Liver (tissue), 9 donors: Measurements from ENCODE around the gene UGT3A1. TPM values are rescaled to one million over a fixed set of nuclear protein-coding genes. Genes with fewer than 3 reads are reported as not detected.

Experiments
- DNase-seq: peaks from one replicate; pipeline ENCODE4 v3.0.0-alpha.2; 2017; ENCODE audit warnings: low spot score
- H3K27ac ChIP-seq, 2 donors: one replicate each; pipeline ENCODE4 v1.7.0; 2013; ENCODE audit warnings: inconsistent platforms in 2 of 2, low read length in 2 of 2, control low read depth in 1 of 2, low read depth in 1 of 2, mild to moderate bottlenecking in 1 of 2
- H3K27me3 ChIP-seq, 4 donors: one replicate each; pipeline versions ENCODE4 v1.6.1 to v1.7.0; 2013; ENCODE audit warnings: low read length in 3 of 4, inconsistent platforms in 1 of 4, mild to moderate bottlenecking in 1 of 4, moderate library complexity in 1 of 4; ENCODE audit not compliant: control insufficient read depth in 4 of 4, insufficient read depth in 4 of 4
- H3K36me3 ChIP-seq, 4 donors: one replicate each; pipeline versions ENCODE4 v1.6.1 to v1.7.0; 2013; ENCODE audit warnings: low read length in 3 of 4, mild to moderate bottlenecking in 3 of 4, low read depth in 1 of 4, moderate library complexity in 1 of 4; ENCODE audit not compliant: control insufficient read depth in 4 of 4, insufficient read depth in 3 of 4
- H3K4me1 ChIP-seq, 4 donors: one replicate each; pipeline versions ENCODE4 v1.6.1 to v1.7.0; 2013; ENCODE audit warnings: low read length in 3 of 4, mild to moderate bottlenecking in 3 of 4, moderate library complexity in 1 of 4; ENCODE audit not compliant: control insufficient read depth in 4 of 4, insufficient read depth in 4 of 4
- H3K4me3 ChIP-seq, 3 donors: one replicate each; pipeline versions ENCODE4 v1.6.1 to v1.7.0; 2013; ENCODE audit warnings: low read length in 3 of 3, control low read depth in 1 of 3, low read depth in 1 of 3, mild to moderate bottlenecking in 1 of 3
- H3K9ac ChIP-seq, 2 donors: one replicate each; pipeline ENCODE4 v1.7.0; 2013; ENCODE audit warnings: low read length in 2 of 2, mild to moderate bottlenecking in 2 of 2, moderate library complexity in 2 of 2, control low read depth in 1 of 2, low read depth in 1 of 2
- H3K9me3 ChIP-seq, 4 donors: one replicate each; pipeline versions ENCODE4 v1.6.1 to v1.7.0; 2013; ENCODE audit warnings: low read length in 3 of 4; ENCODE audit not compliant: control insufficient read depth in 4 of 4
- EGR1 ChIP-seq, 2 donors: IDR thresholded peaks; 2 replicates each; pipeline ENCODE4 v1.6.1; 2016 to 2018; ENCODE audit warnings: antibody characterized with exemption in 2 of 2, low read depth in 2 of 2
- FOXA1 ChIP-seq: IDR thresholded peaks from 2 replicates; pipeline ENCODE4 v1.6.1; 2016; ENCODE audit warnings: antibody characterized with exemption
- FOXA2 ChIP-seq: IDR thresholded peaks from 2 replicates; pipeline ENCODE4 v1.6.1; 2016; ENCODE audit warnings: antibody characterized with exemption
- GABPA ChIP-seq, 2 donors: IDR thresholded peaks in 1 of 2; conservative IDR thresholded peaks in 1 of 2; 2 replicates each; pipeline ENCODE4 v1.6.1; 2016; ENCODE audit warnings: antibody characterized with exemption in 2 of 2, mild to moderate bottlenecking in 1 of 2, moderate library complexity in 1 of 2
- HNF4A ChIP-seq, 2 donors: conservative IDR thresholded peaks; 2 replicates each; pipeline ENCODE4 v1.6.1; 2016; ENCODE audit warnings: antibody characterized with exemption in 2 of 2, mild to moderate bottlenecking in 2 of 2
- HNF4G ChIP-seq: IDR thresholded peaks from 2 replicates; pipeline ENCODE4 v1.6.1; 2016; ENCODE audit warnings: antibody characterized with exemption
- JUND ChIP-seq, 2 donors: IDR thresholded peaks; 2 replicates each; pipeline ENCODE4 v1.6.1; 2016; ENCODE audit warnings: antibody characterized with exemption in 2 of 2
- NR2F2 ChIP-seq: IDR thresholded peaks from 2 replicates; pipeline ENCODE4 v1.6.1; 2016; ENCODE audit warnings: antibody characterized with exemption
- RAD21 ChIP-seq, 2 donors: IDR thresholded peaks; 2 replicates each; pipeline ENCODE4 v1.6.1; 2016; ENCODE audit warnings: antibody characterized with exemption in 2 of 2, mild to moderate bottlenecking in 2 of 2
- RXRA ChIP-seq, 2 donors: IDR thresholded peaks; 2 replicates each; pipeline ENCODE4 v1.6.1; 2017 to 2018; ENCODE audit warnings: antibody characterized with exemption in 2 of 2, mild to moderate bottlenecking in 1 of 2
- TAF1 ChIP-seq: conservative IDR thresholded peaks from 2 replicates; pipeline ENCODE4 v1.6.1; 2016; ENCODE audit warnings: antibody characterized with exemption, mild to moderate bottlenecking
- YY1 ChIP-seq: IDR thresholded peaks from 2 replicates; pipeline ENCODE4 v1.6.1; 2016; ENCODE audit warnings: antibody characterized with exemption, mild to moderate bottlenecking
- WGBS: extraction: QIAGEN DNeasy Blood & Tissue Kit; methylation state at CpG from one replicate; pipeline ENCODE4 v1.1.7; 2013; 5-methylcytosine and 5-hydroxymethylcytosine counted together
- polyA plus RNA-seq, 2 donors: library from polyadenylated mRNA; stranded (reverse) in 1 of 2; unstranded in 1 of 2; fragments of 200-250 nt in 1 of 2; fragments of >200 nt in 1 of 2; fragmentation: Nextera tagmentation in 1 of 2; extraction: Ambion mirVana in 1 of 2; gene quantifications; one replicate each; pipeline versions ENCODE4 v1.2.1 to v1.2.3, GENCODE V29; 2013 to 2015
- total RNA-seq, 2 donors: library from RNA; depleted of rRNA; stranded (reverse); fragments of >200 nt; gene quantifications; one replicate each; pipeline ENCODE4 v1.2.3, GENCODE V29; 2014
- TF ChIP-seq, protein P1 (sequence below): IDR thresholded peaks from 2 replicates; pipeline ENCODE4 v1.6.1; 2016; ENCODE audit warnings: antibody characterized with exemption, mild to moderate bottlenecking
- TF ChIP-seq, protein P2 (sequence below): fragments of 150-350 bp; IDR thresholded peaks from 2 replicates; pipeline ENCODE4 v1.5.1; 2017; ENCODE audit warnings: improper control_type of control experiment, low read depth, low read length; ENCODE audit not compliant: missing input control
- TF ChIP-seq, protein P3 (sequence below): IDR thresholded peaks from 2 replicates; pipeline ENCODE4 v1.6.1; 2016; ENCODE audit warnings: antibody characterized with exemption
- TF ChIP-seq, protein P4 (sequence below): IDR thresholded peaks from 2 replicates; pipeline ENCODE4 v1.6.1; 2016; ENCODE audit warnings: antibody characterized with exemption
- TF ChIP-seq, protein P5 (sequence below): IDR thresholded peaks from 2 replicates; pipeline ENCODE4 v1.6.1; 2016; ENCODE audit warnings: antibody characterized with exemption
- donor health status: healthy.
- donor health status: healthy.
- donor health status: healthy.
- donor health status: healthy.
- donor health status: healthy.

UGT3A1 gene
- total and polyA plus RNA-seq, 4 donors = 0.28 to 60.6 (median 21.0) TPM

DNA sequence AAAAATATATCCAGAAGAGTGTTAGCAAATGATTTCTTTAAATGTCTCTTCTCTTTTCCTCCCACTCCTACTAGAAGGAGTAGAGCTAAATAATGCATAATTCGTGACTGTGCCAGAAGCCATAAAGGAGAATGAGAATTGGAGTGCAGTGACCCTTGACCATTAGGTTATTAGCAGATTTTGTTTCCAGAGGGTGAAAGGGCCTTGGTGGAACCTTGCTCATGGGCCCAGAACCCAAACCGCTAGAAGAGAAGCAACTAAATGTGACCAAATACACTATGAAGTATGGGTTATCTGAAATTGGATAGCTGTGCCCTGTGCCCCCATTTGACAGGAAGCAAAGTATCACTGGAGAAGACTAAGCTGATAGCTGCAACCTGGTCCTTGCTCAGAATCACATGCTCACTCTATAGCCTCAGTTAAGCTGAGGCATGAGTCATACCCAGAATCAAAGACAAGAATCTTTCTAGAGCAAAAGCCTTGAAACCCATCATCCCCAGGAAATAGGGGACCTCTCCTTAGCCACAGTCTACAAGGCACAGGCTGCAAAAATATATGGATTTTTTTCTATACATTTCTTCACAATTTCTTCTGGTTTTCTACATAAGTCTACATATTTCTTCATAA is 89.0 kb downstream of the UGT3A1 start:
- TF ChIP-seq FOXA2 = no peak
- TF ChIP-seq, protein P1, sequence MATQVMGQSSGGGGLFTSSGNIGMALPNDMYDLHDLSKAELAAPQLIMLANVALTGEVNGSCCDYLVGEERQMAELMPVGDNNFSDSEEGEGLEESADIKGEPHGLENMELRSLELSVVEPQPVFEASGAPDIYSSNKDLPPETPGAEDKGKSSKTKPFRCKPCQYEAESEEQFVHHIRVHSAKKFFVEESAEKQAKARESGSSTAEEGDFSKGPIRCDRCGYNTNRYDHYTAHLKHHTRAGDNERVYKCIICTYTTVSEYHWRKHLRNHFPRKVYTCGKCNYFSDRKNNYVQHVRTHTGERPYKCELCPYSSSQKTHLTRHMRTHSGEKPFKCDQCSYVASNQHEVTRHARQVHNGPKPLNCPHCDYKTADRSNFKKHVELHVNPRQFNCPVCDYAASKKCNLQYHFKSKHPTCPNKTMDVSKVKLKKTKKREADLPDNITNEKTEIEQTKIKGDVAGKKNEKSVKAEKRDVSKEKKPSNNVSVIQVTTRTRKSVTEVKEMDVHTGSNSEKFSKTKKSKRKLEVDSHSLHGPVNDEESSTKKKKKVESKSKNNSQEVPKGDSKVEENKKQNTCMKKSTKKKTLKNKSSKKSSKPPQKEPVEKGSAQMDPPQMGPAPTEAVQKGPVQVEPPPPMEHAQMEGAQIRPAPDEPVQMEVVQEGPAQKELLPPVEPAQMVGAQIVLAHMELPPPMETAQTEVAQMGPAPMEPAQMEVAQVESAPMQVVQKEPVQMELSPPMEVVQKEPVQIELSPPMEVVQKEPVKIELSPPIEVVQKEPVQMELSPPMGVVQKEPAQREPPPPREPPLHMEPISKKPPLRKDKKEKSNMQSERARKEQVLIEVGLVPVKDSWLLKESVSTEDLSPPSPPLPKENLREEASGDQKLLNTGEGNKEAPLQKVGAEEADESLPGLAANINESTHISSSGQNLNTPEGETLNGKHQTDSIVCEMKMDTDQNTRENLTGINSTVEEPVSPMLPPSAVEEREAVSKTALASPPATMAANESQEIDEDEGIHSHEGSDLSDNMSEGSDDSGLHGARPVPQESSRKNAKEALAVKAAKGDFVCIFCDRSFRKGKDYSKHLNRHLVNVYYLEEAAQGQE = no peak
- no peak for TF ChIP-seq RAD21 (IDR thresholded peaks at IDR 0.05)
- no peak for TF ChIP-seq GABPA (IDR thresholded peaks at IDR 0.05 in 1 of 2, conservative IDR thresholded peaks at IDR 0.05 in 1 of 2)
- TF ChIP-seq HNF4G = no peak
- TF ChIP-seq RXRA (IDR thresholded peaks at IDR 0.05) = no peak
- TF ChIP-seq EGR1 (IDR thresholded peaks at IDR 0.05; ENCODE audit: low read depth in 2 of 2) = no peak
- no peak for TF ChIP-seq NR2F2
- TF ChIP-seq, protein P2, sequence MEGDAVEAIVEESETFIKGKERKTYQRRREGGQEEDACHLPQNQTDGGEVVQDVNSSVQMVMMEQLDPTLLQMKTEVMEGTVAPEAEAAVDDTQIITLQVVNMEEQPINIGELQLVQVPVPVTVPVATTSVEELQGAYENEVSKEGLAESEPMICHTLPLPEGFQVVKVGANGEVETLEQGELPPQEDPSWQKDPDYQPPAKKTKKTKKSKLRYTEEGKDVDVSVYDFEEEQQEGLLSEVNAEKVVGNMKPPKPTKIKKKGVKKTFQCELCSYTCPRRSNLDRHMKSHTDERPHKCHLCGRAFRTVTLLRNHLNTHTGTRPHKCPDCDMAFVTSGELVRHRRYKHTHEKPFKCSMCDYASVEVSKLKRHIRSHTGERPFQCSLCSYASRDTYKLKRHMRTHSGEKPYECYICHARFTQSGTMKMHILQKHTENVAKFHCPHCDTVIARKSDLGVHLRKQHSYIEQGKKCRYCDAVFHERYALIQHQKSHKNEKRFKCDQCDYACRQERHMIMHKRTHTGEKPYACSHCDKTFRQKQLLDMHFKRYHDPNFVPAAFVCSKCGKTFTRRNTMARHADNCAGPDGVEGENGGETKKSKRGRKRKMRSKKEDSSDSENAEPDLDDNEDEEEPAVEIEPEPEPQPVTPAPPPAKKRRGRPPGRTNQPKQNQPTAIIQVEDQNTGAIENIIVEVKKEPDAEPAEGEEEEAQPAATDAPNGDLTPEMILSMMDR = no peak
- TF ChIP-seq, protein P3, sequence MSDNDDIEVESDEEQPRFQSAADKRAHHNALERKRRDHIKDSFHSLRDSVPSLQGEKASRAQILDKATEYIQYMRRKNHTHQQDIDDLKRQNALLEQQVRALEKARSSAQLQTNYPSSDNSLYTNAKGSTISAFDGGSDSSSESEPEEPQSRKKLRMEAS = no peak
- no peak for TF ChIP-seq JUND (IDR thresholded peaks at IDR 0.05)
- TF ChIP-seq, protein P4, sequence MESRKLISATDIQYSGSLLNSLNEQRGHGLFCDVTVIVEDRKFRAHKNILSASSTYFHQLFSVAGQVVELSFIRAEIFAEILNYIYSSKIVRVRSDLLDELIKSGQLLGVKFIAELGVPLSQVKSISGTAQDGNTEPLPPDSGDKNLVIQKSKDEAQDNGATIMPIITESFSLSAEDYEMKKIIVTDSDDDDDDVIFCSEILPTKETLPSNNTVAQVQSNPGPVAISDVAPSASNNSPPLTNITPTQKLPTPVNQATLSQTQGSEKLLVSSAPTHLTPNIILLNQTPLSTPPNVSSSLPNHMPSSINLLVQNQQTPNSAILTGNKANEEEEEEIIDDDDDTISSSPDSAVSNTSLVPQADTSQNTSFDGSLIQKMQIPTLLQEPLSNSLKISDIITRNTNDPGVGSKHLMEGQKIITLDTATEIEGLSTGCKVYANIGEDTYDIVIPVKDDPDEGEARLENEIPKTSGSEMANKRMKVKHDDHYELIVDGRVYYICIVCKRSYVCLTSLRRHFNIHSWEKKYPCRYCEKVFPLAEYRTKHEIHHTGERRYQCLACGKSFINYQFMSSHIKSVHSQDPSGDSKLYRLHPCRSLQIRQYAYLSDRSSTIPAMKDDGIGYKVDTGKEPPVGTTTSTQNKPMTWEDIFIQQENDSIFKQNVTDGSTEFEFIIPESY = no peak
- no peak for TF ChIP-seq YY1
- TF ChIP-seq HNF4A (conservative IDR thresholded peaks at IDR 0.05) = no peak
- TF ChIP-seq, protein P5, sequence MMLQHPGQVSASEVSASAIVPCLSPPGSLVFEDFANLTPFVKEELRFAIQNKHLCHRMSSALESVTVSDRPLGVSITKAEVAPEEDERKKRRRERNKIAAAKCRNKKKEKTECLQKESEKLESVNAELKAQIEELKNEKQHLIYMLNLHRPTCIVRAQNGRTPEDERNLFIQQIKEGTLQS = no peak
- TF ChIP-seq FOXA1 = no peak
- no peak for TF ChIP-seq TAF1
- H3K9me3 ChIP-seq = peaks cover 0 to 3% (median 0%) of the 10 kb centered on the region in 4 donors
- no peaks in the 10 kb centered on the region for H3K36me3 ChIP-seq
- no peaks in the 10 kb centered on the region for H3K4me1 ChIP-seq
- H3K4me3 ChIP-seq = no peak overlapping the region
- 82% methylated on average over 2 of the region's 2 CpGs for WGBS
- no peaks in the 10 kb centered on the region for H3K27me3 ChIP-seq
- H3K27ac ChIP-seq = no peak overlapping the region
- no peak for DNase-seq
- H3K9ac ChIP-seq = no peak overlapping the region

Other genes with a start within 250 kb of the UGT3A1 start
- 1 to 10 TPM; 1.5 to 5.4 TPM for gene IL7R, start 134.5 kb downstream of the UGT3A1 start, total RNA-seq
- 1 to 10 TPM; 1.0 to 3.4 TPM for gene IL7R, start 134.5 kb downstream of the UGT3A1 start, polyA plus RNA-seq
- under 1 TPM in 1 of 2 donors, not detected in 1; 0.37 TPM for gene CAPSL, start 52.8 kb downstream of the UGT3A1 start, total RNA-seq
- not detected for gene CAPSL, start 52.8 kb downstream of the UGT3A1 start, polyA plus RNA-seq
- under 1 TPM; 0.14 to 0.17 TPM for gene UGT3A2, start 75.5 kb upstream of the UGT3A1 start, total RNA-seq
- gene UGT3A2, start 75.5 kb upstream of the UGT3A1 start, polyA plus RNA-seq = under 1 TPM; 0.18 to 0.65 TPM
- gene LMBRD2, start 160.5 kb upstream of the UGT3A1 start, total RNA-seq = 10 to 100 TPM; 12.9 to 20.5 TPM
- gene LMBRD2, start 160.5 kb upstream of the UGT3A1 start, polyA plus RNA-seq = 1 to 10 TPM; 3.8 to 5.4 TPM
- gene SKP2, start 160.7 kb upstream of the UGT3A1 start, total RNA-seq = 10 to 100 TPM; 25.4 to 28.2 TPM
- gene SKP2, start 160.7 kb upstream of the UGT3A1 start, polyA plus RNA-seq = 1 to 10 TPM; 4.6 to 5.4 TPM